ENCODE measurements around the gene AQP10. TPM values are rescaled to one million over a fixed set of nuclear protein-coding genes. Genes with fewer than 3 reads are reported as not detected.

AQP10 gene
- total and polyA plus RNA-seq, 9 of the 15 experiments (the other 6 are each of a cell fraction or from before 2014, with no cell fraction given), result 0.37 to 9.7 (median 1.9) TPM

- 69% methylated on average over 8 of the region's 8 CpGs for WGBS (ENCODE audit: insufficient coverage, low coverage, missing lambda C conversion rate)
- intact Hi-C loops (cut with micrococcal nuclease) (no loop called here), in situ Hi-C loops (cut with MboI) (no loop called here)
Measured at GRCh38 chr1:154358519-154358918, 37.6 kb downstream of the AQP10 start.

More at GRCh38 chr1:154358519-154358918, 37.6 kb downstream of the AQP10 start:
- Histone ChIP-seq H3K27ac (ENCODE audit: extremely low read depth, low read depth, low read length) (no peak overlapping the region), H3K4me1 (replicated peaks in 1 of 2; ENCODE audit: control insufficient read depth in 2 of 2, insufficient read depth in 2 of 2, low read length in 2 of 2) (peaks cover 13 to 18% of the 10 kb centered on the region in 2 experiments), H3K4me2 (ENCODE audit: insufficient read depth, low read length) (no peak overlapping the region), H3K9me1 (ENCODE audit: control insufficient read depth, insufficient read depth, low read length) (no peaks in the 10 kb centered on the region), H3K79me2 (ENCODE audit: control insufficient read depth, insufficient read depth, low read length) (no peaks in the 10 kb centered on the region), H3K4me3 (no peak overlapping the region), H3K36me3 (ENCODE audit: control insufficient read depth, insufficient read depth, low read length) (no peaks in the 10 kb centered on the region), H2AFZ (ENCODE audit: low read depth, low read length) (no peak overlapping the region), H4K20me1 (replicated peaks; ENCODE audit: control insufficient read depth, insufficient read depth, low read length) (0 out of 2 replicates have a peak, but pooled peaks cover 1% of the 10 kb centered on the region), H3K9me3 (replicated peaks; ENCODE audit: control insufficient read depth, insufficient read depth, low read depth, low read length) (no peaks in the 10 kb centered on the region; the same call in 1 of the 2 replicates), H3K9ac (ENCODE audit: insufficient read depth in 1 of 2, low read depth in 2 of 2, low read length in 2 of 2) (no peak overlapping the region), H3K27me3 (ENCODE audit: control insufficient read depth in 2 of 2, insufficient read depth in 2 of 2, low read length in 2 of 2) (no peaks in the 10 kb centered on the region)
- FAIRE-seq (no peak), DNase-seq (ENCODE audit: extremely low read depth in 1 of 4, low spot score in 3 of 4) (peak in 1 of 4 experiments; percentile 3), ATAC-seq (no peak)
- CTCF ChIA-PET (ENCODE audit: low intra/inter-chr PET ratio), result no interaction called here
- POLR2A ChIA-PET, result interaction anchor here (0.7 kb wide), 1 partner anchor 361 kb away, joined by 3 read pairs; no protein-coding TSS in a partner anchor
- no TSS peak for BruUV-seq (replicated peaks)
- TF ChIP-seq ZBTB33 (CRISPR knock-in tag; IDR thresholded peaks at IDR 0.05) (0 out of 2 replicates have a peak, but pooled peaks have one; percentile 22), ATF2 (CRISPR knock-in tag; IDR thresholded peaks at IDR 0.05) (no peak)
